ENCODE data around the gene NDUFS1.
"Not testable (repeated sequence)": the region's sequence is repeated elsewhere in the genome, so short reads cannot be mapped to it uniquely, and the experiment has no call there.

- not testable (repeated sequence) for TF ChIP-seq PPARA (CRISPR knock-in tag; IDR thresholded peaks at IDR 0.05; ENCODE audit: borderline replicate concordance); ARNTL (CRISPR knock-in tag; IDR thresholded peaks at IDR 0.05; ENCODE audit: borderline replicate concordance, low read depth); TSHZ2 (CRISPR knock-in tag; IDR thresholded peaks at IDR 0.05); ZNF565 (CRISPR knock-in tag; conservative IDR thresholded peaks at IDR 0.05; ENCODE audit: low read depth); TOX (CRISPR knock-in tag; IDR thresholded peaks at IDR 0.05; ENCODE audit: borderline replicate concordance); CSDC2 (CRISPR knock-in tag; IDR thresholded peaks at IDR 0.05); ISL1 (CRISPR knock-in tag; IDR thresholded peaks at IDR 0.05)
- TF ChIP-seq, protein P1, sequence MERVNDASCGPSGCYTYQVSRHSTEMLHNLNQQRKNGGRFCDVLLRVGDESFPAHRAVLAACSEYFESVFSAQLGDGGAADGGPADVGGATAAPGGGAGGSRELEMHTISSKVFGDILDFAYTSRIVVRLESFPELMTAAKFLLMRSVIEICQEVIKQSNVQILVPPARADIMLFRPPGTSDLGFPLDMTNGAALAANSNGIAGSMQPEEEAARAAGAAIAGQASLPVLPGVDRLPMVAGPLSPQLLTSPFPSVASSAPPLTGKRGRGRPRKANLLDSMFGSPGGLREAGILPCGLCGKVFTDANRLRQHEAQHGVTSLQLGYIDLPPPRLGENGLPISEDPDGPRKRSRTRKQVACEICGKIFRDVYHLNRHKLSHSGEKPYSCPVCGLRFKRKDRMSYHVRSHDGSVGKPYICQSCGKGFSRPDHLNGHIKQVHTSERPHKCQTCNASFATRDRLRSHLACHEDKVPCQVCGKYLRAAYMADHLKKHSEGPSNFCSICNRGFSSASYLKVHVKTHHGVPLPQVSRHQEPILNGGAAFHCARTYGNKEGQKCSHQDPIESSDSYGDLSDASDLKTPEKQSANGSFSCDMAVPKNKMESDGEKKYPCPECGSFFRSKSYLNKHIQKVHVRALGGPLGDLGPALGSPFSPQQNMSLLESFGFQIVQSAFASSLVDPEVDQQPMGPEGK (CRISPR knock-in tag; IDR thresholded peaks at IDR 0.05; ENCODE audit: borderline replicate concordance) = not testable (repeated sequence)
- TF ChIP-seq, protein P2, sequence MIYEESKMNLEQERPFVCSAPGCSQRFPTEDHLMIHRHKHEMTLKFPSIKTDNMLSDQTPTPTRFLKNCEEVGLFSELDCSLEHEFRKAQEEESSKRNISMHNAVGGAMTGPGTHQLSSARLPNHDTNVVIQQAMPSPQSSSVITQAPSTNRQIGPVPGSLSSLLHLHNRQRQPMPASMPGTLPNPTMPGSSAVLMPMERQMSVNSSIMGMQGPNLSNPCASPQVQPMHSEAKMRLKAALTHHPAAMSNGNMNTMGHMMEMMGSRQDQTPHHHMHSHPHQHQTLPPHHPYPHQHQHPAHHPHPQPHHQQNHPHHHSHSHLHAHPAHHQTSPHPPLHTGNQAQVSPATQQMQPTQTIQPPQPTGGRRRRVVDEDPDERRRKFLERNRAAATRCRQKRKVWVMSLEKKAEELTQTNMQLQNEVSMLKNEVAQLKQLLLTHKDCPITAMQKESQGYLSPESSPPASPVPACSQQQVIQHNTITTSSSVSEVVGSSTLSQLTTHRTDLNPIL (CRISPR knock-in tag; IDR thresholded peaks at IDR 0.05; ENCODE audit: low read depth) = not testable (repeated sequence)
Observed at GRCh38 chr2:206181526-206181925, 22.3 kb upstream of the NDUFS1 start.
